ENCODE data around the gene TTC39B.
"Not testable (repeated sequence)": the region's sequence is repeated elsewhere in the genome, so short reads cannot be mapped to it uniquely, and the experiment has no call there.

Gene TTC39B

GRCh38 chr9:15329539-15330109, 22.6 kb upstream of the TTC39B start:
- Histone ChIP-seq H3K9me3 (ENCODE audit: control insufficient read depth, insufficient read depth, low read length) (no peaks in the 10 kb centered on the region), H3K9ac (ENCODE audit: low read depth, low read length) (no peak overlapping the region), H3K4me1 (ENCODE audit: control insufficient read depth, insufficient read depth, low read length) (no peaks in the 10 kb centered on the region), H3K27ac (ENCODE audit: low read depth, low read length) (no peak overlapping the region), H3K27me3 (ENCODE audit: control insufficient read depth, insufficient read depth, low read length) (no peaks in the 10 kb centered on the region), H3K36me3 (ENCODE audit: control insufficient read depth, insufficient read depth, low read length) (no peaks in the 10 kb centered on the region), H3K4me3 (ENCODE audit: low read depth, low read length) (no peak overlapping the region)

DNA sequence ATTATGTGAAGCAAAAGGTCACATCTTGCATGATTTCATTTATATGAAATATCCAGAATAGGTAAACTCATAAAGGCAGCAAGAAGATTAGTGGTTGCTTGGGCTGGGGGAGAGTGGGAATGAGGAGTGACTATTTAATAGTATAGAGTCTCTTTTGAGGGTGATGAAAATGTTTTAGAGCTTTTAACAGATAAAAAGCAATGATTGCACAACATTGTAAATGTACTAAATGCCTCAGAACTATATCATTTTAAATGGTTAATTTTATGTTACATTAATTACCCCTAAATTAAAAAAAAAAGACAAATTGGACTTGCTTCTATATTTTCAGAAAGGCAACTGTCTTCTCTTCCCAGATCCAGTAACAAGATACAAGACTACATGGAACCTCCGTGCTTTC, 21.9 kb upstream of the TTC39B start:
- Histone ChIP-seq H3K4me1 (ENCODE audit: control insufficient read depth, insufficient read depth, low read length) (no peaks in the 10 kb centered on the region), H3K36me3 (ENCODE audit: control insufficient read depth, insufficient read depth, low read length) (no peaks in the 10 kb centered on the region), H3K9me3 (ENCODE audit: control insufficient read depth, insufficient read depth, low read length) (peaks cover 3% of the 10 kb centered on the region), H3K27me3 (ENCODE audit: control insufficient read depth, insufficient read depth, low read length) (no peaks in the 10 kb centered on the region), H3K4me3 (ENCODE audit: low read depth, low read length) (no peak overlapping the region), H3K9ac (ENCODE audit: low read depth, low read length) (no peak overlapping the region), H3K27ac (ENCODE audit: low read depth, low read length) (no peak overlapping the region)

- not testable (repeated sequence) for H3K27me3 ChIP-seq (ENCODE audit: control insufficient read depth, insufficient read depth, low read length); H3K27ac ChIP-seq (ENCODE audit: low read depth, low read length); H3K4me1 ChIP-seq (ENCODE audit: control insufficient read depth, insufficient read depth, low read length); H3K36me3 ChIP-seq (ENCODE audit: control insufficient read depth, insufficient read depth, low read length); H3K4me3 ChIP-seq (ENCODE audit: low read depth, low read length); H3K9ac ChIP-seq (ENCODE audit: low read depth, low read length)
- H3K9me3 ChIP-seq (ENCODE audit: control insufficient read depth, insufficient read depth, low read length) = peaks cover 15% of the 10 kb centered on the region
Observed at GRCh38 chr9:15322695-15323094, 15.7 kb upstream of the TTC39B start.

GRCh38 chr9:15319661-15320060, 12.6 kb upstream of the TTC39B start:
- not testable (repeated sequence) for H3K4me3 ChIP-seq (ENCODE audit: low read depth, low read length); H3K27me3 ChIP-seq (ENCODE audit: control insufficient read depth, insufficient read depth, low read length); H3K36me3 ChIP-seq (ENCODE audit: control insufficient read depth, insufficient read depth, low read length); H3K9ac ChIP-seq (ENCODE audit: low read depth, low read length); H3K4me1 ChIP-seq (ENCODE audit: control insufficient read depth, insufficient read depth, low read length); H3K27ac ChIP-seq (ENCODE audit: low read depth, low read length)
- peaks cover 15% of the 10 kb centered on the region for H3K9me3 ChIP-seq (ENCODE audit: control insufficient read depth, insufficient read depth, low read length)

DNA sequence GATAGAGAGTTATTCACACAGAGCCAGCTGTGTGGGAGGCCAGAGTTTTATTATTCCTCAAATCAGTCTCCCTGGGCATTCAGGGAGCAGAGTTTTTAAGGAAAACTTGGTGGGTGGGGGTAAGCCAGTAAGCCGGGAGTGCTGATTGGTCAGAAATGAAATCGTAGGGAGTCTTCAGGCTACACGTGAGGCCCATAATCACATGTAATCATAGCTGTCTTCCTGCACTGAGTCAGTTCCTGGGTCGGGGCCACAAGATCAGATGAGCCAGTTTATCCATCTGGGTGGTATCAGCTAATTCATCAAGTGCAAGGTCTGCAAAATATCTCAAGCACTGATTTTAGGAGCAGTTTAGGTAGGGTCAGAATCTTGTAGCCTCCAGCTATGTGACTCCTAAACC, 10.8 kb upstream of the TTC39B start:
- H3K4me3 ChIP-seq (ENCODE audit: low read depth, low read length) = no peak overlapping the region
- no peaks in the 10 kb centered on the region for H3K27me3 ChIP-seq (ENCODE audit: control insufficient read depth, insufficient read depth, low read length)
- no peak overlapping the region for H3K9ac ChIP-seq (ENCODE audit: low read depth, low read length)
- H3K4me1 ChIP-seq (ENCODE audit: control insufficient read depth, insufficient read depth, low read length) = no peaks in the 10 kb centered on the region
- H3K9me3 ChIP-seq (ENCODE audit: control insufficient read depth, insufficient read depth, low read length) = peaks cover 1% of the 10 kb centered on the region
- no peak overlapping the region for H3K27ac ChIP-seq (ENCODE audit: low read depth, low read length)
- H3K36me3 ChIP-seq (ENCODE audit: control insufficient read depth, insufficient read depth, low read length) = no peaks in the 10 kb centered on the region

DNA sequence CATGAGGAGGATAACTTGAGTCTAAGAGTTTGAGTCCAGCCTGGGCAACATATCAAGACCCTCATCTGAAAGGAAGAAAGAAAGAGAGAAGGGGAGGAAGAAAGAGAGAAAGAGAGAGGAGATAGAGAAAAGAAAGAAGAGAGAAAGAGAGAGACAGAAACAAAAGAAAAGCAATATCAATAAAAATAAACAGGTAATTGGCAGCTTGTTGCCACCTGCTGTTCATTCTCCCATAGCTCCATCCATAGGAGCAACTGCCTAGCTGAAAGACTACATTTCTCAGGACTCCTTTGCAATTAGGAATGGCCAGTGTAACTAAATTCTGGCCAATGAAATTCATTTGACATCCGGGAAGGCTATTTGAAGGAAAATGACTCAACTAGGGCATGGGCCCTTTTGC, 4.6 kb upstream of the TTC39B start:
- Histone ChIP-seq H3K4me1 (ENCODE audit: control insufficient read depth, insufficient read depth, low read length) (no peaks in the 10 kb centered on the region), H3K27me3 (ENCODE audit: control insufficient read depth, insufficient read depth, low read length) (peaks cover 7% of the 10 kb centered on the region; the same call in 1 of the 2 replicates), H3K9me3 (ENCODE audit: control insufficient read depth, insufficient read depth, low read length) (no peaks in the 10 kb centered on the region), H3K36me3 (ENCODE audit: control insufficient read depth, insufficient read depth, low read length) (no peaks in the 10 kb centered on the region), H3K9ac (ENCODE audit: low read depth, low read length) (no peak overlapping the region), H3K27ac (ENCODE audit: low read depth, low read length) (no peak overlapping the region), H3K4me3 (ENCODE audit: low read depth, low read length) (no peak overlapping the region)

DNA sequence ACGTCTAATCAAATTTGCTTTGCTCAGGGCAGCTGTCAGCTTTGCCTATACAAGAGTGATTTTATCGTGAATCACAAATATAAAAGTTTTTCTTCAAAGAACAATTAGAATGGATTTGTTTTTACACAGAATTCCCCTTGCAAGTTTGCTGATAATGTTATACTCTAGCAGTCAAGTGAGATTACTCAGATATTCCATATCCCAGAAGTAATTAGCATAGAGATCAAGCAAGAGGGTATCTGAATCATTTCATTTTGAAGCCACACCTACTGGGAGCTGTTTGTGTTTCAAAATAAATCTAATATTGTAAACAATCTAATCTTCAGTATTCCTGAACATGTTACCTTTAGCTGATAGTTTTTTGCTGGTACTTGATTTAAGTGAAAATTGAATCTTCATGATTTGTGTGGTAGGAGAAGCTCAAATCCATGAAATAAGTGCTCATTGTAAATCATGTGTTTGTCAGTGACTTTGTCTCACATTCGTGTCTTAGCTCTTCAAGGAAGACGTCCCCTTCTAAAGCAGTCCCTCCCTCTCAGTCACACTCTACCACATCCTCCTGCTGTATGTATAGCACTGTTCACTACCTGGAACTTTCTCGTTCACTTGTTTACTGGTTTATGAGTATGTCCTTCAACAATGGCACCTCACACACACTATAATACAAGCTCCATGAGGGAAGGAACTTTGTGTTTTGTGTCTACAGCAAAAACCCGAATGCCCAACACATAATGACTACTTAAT, 3.3 kb upstream of the TTC39B start:
- H3K36me3 ChIP-seq (ENCODE audit: control insufficient read depth, insufficient read depth, low read length) = no peaks in the 10 kb centered on the region
- H3K9me3 ChIP-seq (ENCODE audit: control insufficient read depth, insufficient read depth, low read length) = no peaks in the 10 kb centered on the region
- H3K4me1 ChIP-seq (ENCODE audit: control insufficient read depth, insufficient read depth, low read length) = peaks cover 9% of the 10 kb centered on the region
- no peak overlapping the region for H3K9ac ChIP-seq (ENCODE audit: low read depth, low read length)
- H3K27ac ChIP-seq (ENCODE audit: low read depth, low read length) = no peak overlapping the region
- H3K4me3 ChIP-seq (ENCODE audit: low read depth, low read length) = no peak overlapping the region
- H3K27me3 ChIP-seq (ENCODE audit: control insufficient read depth, insufficient read depth, low read length) = peaks cover 7% of the 10 kb centered on the region; the same call in 1 of the 2 replicates

GRCh38 chr9:15308511-15308910, 1.5 kb upstream of the TTC39B start:
- Histone ChIP-seq H3K4me3 (ENCODE audit: low read depth, low read length) (no peak overlapping the region), H3K9me3 (ENCODE audit: control insufficient read depth, insufficient read depth, low read length) (no peaks in the 10 kb centered on the region), H3K4me1 (ENCODE audit: control insufficient read depth, insufficient read depth, low read length) (peaks cover 10% of the 10 kb centered on the region), H3K9ac (ENCODE audit: low read depth, low read length) (no peak overlapping the region), H3K27me3 (ENCODE audit: control insufficient read depth, insufficient read depth, low read length) (peaks cover 7% of the 10 kb centered on the region; the same call in 1 of the 2 replicates), H3K27ac (ENCODE audit: low read depth, low read length) (no peak overlapping the region), H3K36me3 (ENCODE audit: control insufficient read depth, insufficient read depth, low read length) (no peaks in the 10 kb centered on the region)

DNA sequence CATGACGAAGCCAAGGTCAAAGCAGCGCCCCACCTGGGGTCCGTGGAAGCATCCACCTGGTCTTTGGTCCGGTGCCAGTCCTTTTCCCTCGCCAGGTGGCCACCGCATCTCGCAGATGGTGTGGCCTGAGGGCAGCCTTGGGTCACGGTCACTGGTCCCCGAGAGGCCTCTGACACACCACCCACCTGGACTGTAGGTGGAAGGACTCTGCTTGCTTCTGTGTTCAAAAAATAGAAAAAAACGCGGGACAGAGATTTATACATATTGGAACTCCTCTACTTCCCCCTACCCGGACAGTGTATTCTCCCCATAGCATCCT, 466 bp upstream of the TTC39B start:
- Histone ChIP-seq H3K36me3 (ENCODE audit: control insufficient read depth, insufficient read depth, low read length) (no peaks in the 10 kb centered on the region), H3K9ac (ENCODE audit: low read depth, low read length) (no peak overlapping the region), H3K27me3 (ENCODE audit: control insufficient read depth, insufficient read depth, low read length) (peaks cover 7% of the 10 kb centered on the region; the same call in 1 of the 2 replicates), H3K27ac (ENCODE audit: low read depth, low read length) (no peak overlapping the region), H3K4me1 (ENCODE audit: control insufficient read depth, insufficient read depth, low read length) (peaks cover 10% of the 10 kb centered on the region), H3K9me3 (ENCODE audit: control insufficient read depth, insufficient read depth, low read length) (no peaks in the 10 kb centered on the region), H3K4me3 (ENCODE audit: low read depth, low read length) (peak overlapping the region; percentile 89)

GRCh38 chr9:15306068-15306756, 804 bp downstream of the TTC39B start:
- peak overlapping the region; percentile 84 for H3K27ac ChIP-seq (ENCODE audit: low read depth, low read length)
- peak overlapping the region; percentile 89 for H3K4me3 ChIP-seq (ENCODE audit: low read depth, low read length)
- H3K9me3 ChIP-seq (ENCODE audit: control insufficient read depth, insufficient read depth, low read length) = no peaks in the 10 kb centered on the region
- peaks cover 10% of the 10 kb centered on the region for H3K4me1 ChIP-seq (ENCODE audit: control insufficient read depth, insufficient read depth, low read length)
- H3K9ac ChIP-seq (ENCODE audit: low read depth, low read length) = peak overlapping the region; percentile 66
- H3K36me3 ChIP-seq (ENCODE audit: control insufficient read depth, insufficient read depth, low read length) = no peaks in the 10 kb centered on the region
- H3K27me3 ChIP-seq (ENCODE audit: control insufficient read depth, insufficient read depth, low read length) = peaks cover 7% of the 10 kb centered on the region; the same call in 1 of the 2 replicates

- Histone ChIP-seq H3K27ac (ENCODE audit: low read depth, low read length) (peak overlapping the region; percentile 84), H3K4me1 (ENCODE audit: control insufficient read depth, insufficient read depth, low read length) (peaks cover 10% of the 10 kb centered on the region), H3K36me3 (ENCODE audit: control insufficient read depth, insufficient read depth, low read length) (no peaks in the 10 kb centered on the region), H3K4me3 (ENCODE audit: low read depth, low read length) (peak overlapping the region; percentile 89), H3K27me3 (ENCODE audit: control insufficient read depth, insufficient read depth, low read length) (peaks cover 7% of the 10 kb centered on the region; the same call in 1 of the 2 replicates), H3K9me3 (ENCODE audit: control insufficient read depth, insufficient read depth, low read length) (no peaks in the 10 kb centered on the region), H3K9ac (ENCODE audit: low read depth, low read length) (peak overlapping the region; percentile 66)
Observed at GRCh38 chr9:15305470-15305869, 1.5 kb downstream of the TTC39B start.
